Measurements from ENCODE around the gene GAB2.

Gene GAB2

DNA sequence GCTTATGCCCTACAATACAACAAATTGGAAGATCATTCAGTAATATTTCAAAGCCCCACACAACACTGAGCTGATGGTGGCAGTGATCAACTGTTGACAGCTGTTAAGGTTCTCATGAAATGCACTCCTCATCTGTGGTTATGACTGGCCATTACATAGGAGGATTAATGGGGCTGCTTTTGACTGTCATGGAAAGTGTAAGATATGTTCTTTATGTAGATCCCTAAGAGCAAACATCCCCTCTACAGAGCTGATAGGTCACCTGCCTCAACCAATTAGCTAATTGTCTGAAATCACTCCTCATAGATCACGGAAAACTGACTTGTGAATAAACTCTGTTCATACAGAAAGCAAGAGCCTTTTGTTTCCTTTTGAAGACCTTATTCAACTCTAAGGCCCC is 78.1 kb downstream of the GAB2 start:
- DNase-seq = no peak

DNA sequence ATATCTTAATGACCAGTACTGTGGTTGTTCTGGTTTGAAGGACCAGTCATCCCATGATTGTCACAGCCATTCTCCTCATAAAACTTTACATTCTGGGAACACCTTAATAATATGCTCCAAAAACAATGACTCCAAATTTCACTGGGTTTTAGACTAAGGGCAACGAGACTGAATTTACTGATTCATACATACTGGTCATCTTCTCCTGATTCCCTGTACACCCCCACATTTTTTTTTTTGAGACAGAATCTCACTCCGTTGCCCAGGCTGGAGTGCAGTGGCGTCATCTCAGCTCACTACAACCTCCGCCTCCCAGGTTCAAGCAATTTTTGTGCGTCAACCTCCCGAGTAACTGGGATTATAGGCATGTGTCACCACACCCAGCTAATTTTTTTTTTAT is 78.9 kb downstream of the GAB2 start:
- no peak for DNase-seq

DNA sequence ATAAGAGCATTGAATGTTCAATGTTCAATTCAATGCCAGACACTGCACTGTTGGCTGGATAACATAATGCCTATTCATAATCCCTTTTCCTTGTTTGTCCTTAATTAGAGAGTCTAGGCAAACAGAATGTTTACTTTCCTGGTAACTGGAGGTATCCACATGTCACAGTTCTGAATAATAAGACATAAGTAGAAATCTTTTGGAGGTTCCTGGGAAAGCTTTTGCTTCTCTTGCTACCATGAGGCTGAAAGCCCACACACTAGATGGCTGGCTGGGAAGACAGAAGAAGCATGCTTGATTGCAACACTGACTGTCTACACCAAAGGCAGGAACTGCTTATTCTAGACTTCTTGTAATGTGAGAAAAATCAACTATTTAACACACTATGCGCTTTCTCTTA is 79.5 kb downstream of the GAB2 start:
- DNase-seq = no peak

DNA sequence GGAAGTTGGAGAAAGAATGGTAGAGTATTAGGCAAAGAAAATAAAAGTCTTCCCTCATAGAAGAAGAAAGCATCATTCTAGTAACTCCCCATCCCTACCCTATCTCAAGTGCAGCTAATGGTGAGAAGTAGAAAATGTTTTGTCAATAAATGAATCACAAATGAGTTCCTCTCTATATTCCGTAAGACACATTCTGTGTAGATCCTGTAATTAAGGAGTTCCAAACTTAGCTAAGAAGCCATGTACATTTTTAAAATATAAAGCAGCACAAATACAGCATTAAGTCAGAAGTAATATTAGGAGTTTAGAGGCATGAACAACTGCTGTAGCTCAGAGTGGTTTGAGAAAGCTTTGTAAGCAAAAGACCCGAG is 80.1 kb downstream of the GAB2 start:
- DNase-seq = no peak

DNA sequence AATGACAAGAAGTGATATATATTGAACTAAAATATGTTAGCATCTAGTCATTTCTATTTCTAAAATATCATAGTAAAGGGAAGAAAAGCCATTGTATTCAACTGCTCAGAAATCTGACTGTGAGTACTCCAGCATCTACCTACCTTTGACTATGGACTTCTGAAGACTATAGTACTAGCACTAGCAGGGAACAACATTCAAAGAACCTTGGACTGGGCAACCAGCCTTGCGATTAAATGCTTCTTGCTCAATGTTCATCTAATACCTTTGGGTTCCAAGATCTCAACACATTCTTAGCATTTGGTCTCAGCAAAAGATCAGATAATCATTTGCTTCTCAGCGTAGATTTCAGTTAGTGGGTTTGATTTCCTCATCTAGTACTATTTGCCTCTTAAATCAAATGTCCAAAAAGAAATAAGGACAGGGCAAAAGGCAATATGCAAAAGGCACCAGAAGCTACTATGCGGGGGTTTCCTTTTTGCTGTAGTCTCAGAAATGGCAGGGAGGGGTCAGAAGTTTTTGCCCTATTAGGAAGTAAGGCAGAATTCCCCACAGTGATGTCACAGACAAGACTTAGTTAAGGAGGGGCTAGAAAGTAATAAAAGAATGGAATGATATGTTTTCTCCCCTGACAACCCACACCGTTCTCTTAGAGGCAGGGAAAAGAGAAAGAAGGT is 80.6 kb downstream of the GAB2 start:
- no peak for DNase-seq

DNA sequence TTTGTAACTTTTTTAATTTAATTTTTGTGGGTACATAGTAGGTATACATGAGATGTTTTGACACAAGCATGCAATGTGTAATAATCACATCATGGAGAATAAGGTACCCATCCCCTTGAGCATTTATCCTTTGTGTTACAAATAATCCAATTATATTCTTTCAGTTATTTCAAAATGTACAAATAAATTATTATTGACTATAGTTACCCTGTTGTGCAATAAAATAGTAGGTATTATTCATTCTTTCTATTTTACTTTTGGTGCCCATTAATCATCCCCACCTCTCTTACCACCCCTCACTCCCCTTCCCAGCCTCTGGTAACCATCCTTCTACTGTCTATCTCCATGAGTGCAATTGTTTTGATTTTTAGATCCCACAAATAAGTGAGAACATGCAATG is 83.5 kb downstream of the GAB2 start:
- DNase-seq = no peak

DNA sequence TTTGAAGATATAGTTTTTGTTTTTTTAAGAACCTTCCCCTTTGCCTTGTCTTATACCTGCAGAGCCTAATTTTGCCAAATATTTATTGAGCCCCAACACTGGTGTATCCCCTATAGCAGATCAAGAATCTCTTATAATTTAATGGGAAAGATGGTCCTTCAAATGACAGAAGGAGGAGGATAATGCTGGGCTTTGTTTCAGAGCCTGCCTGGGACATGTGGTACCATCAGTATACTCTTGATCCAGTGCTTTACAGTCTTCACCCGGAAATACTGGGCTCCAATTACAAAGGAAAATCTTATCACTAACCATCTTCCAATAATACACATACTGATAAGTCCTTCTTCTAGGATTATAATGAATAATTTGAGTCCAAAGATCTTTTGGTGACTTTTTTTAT is 84.7 kb downstream of the GAB2 start:
- no peak for DNase-seq

DNA sequence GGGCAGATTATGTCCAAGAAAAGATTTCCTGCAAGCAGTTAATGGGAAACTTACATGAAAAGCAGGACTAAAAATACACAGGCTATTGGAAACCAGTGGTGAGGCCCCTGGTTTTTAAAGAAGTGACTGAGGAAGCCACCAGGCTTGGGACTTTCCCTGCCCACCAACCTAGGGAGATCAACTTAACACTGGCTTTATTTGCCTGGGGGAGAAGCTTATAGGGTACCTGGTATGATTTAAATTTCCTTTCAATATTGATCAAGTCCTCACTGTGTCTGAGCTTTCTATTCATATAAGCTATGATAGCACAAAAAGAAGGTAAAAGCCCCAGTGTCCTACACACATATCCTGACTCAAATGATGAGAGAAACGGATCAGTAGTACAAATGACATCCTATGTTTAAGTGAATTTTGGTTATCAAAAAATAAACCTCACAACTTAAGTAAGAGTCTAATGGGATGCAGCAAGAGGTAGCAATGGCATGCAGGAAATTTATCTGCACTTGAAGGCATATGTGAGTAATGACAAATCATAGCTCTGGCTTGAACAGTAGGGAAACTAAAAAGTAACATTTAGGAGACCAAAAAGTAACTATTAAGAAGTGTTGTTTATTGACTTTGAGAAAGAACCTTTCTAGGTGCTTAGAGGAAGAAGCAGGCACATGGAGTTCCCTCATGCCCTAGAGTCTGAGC is 85.3 kb downstream of the GAB2 start:
- no peak for DNase-seq

DNA sequence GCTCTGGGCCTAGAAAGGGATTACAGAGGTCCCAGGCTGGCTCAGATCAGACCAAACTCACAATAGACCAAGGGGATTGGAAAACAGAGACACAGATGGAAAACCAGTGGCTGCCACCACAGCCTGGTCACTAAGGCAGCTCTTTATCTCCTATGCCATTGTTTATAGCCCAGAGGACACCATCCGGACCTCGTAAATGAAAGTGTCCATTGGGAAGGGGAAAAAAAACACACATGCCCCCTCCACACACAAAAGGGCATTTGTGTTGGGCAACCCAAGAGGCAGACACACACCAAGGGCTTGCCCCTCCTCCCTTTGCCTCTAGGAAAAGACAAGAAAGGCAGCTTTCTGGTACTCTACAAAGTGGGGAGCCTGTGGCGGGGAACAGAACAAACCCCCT is 85.9 kb downstream of the GAB2 start:
- DNase-seq = no peak

DNA sequence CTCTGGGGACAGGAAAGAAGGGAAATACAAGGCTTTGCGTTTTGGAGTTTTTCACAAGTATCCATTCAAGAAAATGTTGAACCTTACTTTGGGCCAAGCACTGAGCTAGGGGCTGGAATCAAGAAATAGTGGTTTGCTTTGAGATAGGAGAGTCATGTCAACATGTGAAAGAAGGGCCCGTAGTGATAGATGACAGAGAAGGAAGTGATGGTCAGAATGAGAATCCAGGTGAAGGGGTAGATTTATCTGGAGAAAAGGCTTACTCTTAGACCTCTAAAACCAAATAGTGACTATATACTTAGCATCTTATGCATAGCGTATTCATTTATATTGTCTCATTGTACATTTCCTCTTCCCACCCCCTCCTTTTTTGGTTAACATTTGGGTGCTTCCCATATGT is 87.3 kb downstream of the GAB2 start:
- DNase-seq = no peak

DNA sequence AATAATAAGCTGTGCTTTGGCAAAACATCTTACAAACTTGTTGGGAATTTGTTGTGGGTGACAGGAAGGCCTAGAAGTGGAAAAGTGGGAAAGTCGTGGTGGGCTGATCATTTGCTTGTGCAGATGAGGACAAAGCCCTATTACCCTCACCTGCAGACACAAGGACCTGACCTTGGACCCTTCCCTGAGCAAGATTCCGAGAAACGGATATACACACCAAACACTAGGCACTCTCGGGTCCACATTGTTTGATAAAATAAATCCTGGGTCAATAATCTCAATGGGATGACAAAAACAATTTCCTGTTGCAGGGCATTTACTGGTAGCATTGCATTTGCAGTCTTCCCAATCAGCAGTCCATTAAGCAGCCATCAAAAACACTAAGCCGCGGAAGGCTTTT is 89.7 kb downstream of the GAB2 start:
- DNase-seq = no peak

DNA sequence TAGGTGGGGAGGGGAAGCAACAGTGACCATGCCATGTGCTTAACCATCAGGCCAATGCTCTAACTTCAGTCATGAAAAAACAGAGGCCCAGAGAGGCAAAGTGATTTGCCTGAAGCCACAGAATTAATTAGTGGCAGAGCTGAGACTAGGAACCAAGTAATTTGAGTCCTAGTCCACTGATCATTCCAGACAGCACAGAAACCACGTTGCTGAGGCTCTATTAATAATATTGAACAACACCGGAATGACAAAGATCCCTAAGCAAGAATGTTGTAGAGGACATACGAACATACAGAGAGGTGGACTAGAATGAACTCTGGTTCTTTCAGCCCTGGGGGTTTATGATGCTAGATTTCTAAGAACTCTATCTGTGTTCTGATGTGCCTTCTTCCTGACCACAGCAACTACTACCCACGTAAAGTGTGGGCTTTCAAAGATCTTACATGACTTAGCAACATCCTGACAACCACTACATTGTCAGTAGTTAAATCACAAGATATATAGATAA is 92.3 kb downstream of the GAB2 start:
- DNase-seq = no peak

DNA sequence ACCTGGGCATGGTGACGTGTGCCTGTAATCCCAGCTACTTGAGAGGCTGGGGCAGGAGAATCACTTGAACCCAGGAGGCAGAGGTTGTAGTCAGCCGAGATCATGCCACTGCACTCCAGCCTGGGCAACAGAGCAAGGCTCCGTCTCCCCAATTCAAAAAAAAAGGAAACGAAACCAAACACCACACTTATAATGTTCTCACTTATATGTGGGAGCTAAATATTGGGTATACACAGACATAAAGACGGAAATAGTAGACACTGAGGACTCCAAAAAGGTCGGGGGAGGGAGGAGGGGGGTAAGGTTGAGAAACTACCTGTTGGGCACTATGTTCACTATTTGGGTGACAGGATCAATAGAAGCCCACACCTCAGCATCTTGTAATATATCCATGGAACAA is 94.3 kb downstream of the GAB2 start:
- DNase-seq = no peak

DNA sequence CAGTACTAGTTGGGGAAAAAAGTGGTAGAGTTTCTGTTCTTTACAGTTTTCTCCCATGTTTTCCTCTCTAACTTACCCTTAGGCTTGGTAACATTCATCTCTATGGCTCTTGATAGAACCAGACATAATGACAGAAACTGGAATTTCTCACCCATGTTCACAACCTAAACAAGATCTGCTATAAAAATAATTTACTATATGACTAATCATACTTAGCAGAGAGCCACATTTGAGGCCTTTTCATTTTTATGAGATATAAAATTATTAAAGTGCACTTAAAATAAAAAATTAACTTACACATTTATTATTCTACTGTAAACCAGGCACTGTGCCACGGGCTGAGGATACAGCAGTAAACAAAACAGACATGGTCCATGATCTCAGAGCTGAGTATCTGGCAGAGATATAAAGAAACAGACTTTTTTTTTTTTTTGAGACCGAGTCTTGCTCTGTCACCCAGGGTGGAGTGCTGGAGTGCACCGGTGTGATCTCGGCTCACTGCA is 98.1 kb downstream of the GAB2 start:
- DNase-seq = no peak

DNA sequence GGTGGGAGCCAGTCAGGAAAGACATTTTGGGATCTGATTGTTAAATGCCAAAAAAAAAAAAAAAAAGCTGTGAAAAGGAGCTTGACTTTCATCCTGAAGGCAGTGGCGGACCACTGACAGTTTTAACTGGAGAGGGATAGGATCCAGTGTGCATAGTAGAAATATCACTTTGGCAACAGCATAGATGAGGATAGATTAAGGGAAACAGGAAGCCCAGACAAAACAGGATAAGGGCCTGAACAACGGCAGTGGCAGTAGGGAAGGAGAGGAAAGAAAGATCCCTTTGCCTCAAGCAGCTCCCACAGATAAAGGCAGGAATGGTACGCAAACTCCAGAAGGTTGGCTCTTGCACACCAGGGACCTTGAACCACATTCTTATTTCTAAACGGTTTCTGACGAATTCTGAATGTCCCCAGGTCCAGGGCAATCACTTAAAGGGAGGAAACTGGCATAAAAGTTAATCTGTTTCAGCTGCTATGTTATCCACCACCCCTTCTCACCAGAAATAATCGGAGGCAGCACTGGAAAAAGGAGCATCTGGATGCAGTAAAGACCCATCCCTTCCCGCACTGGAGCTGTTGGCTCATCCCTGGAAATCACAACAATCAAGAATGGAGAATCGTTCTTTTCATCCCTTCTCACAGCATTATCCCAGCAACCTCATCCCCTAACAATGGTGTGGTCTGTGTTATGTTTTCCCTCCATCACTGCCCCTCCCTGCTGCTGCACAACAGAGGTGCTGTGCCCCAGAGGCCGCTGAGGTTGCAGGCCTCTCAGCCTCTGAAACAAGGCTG is 99.1 kb downstream of the GAB2 start:
- DNase-seq = no peak

DNA sequence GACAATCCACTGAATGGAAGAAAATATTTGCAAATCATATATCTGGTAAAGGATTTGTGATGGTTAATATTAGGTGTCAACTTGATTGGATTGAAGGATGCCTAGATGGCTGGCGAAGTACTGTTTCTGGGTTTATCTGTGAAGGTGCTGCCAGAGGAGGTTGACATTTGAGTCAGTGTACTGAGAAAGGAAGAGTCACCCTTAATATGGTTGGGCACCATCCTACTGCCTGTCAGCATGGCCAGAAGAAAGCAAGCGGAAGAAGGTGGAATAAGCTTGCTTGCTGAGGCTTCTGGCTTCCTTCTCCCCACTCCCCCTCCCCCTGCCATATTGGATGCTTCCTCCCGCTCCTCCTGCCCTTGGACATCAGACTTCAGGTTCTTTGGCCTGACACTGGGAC is 101.9 kb downstream of the GAB2 start:
- no peak for DNase-seq

DNA sequence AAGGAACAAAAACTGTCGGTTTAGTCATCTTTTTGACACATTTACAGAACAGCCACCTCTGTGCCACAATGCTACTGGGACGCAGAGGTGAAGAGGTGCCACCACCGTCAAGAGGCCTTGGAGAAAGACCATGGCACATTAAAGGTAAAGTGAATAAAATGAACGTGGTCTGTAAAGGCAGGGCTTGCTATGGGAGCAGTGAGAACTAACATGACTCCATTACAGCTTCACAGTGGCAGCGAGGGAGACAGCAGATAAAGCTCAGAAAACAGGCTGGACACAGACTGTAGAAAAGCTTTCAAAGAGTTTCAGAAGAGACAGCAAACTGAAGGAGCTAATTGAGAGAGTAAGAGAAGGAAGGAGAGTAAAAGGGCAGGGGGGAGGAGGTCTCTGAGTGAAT is 102.9 kb downstream of the GAB2 start:
- DNase-seq = no peak

DNA sequence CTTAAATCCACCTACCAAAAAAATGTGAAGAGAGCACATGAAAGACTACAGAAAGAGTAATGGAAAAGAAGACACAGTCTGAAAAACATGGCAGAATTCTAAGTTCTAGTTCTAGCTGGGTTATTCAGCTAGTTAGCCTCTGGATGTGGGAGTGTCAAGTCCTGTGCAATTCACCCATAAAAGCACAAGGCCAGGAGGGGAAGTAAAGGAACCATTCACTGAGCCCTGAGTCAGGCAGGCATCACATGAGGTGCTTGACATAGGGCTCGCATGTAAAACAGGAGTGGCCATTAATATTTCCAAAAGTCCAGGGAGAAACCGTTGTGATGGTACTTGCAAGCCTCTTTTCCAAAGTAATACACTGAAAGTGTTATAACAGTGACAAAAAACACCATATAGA is 103.7 kb downstream of the GAB2 start:
- DNase-seq = no peak

DNA sequence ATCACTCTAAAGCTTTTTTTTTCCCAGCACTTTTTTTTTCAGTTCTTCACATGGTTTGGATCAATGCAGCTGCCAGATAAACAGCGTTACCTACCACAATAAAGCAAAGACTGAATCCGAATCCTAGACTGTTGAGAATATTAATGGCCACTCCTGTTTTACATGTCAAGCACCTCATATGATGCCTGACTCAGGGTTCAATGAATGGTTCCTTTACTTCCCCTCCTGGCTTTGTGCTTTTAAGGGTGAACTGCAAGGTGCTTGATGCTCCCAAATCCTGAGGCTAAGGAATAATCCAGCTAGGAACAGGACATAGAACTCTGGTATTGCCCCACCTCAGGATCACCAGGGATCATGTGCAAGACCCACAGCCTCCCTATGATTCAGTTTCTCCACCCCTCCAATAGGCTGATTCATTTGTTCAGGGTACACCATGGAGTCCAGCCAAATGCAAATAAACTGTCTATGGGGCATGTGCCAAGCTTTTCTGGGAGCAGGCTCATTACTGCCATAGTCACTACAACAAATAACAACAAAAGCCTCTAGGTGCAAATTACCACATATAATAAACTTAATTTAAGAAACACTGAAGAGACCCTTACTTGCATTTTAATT is 104.3 kb downstream of the GAB2 start:
- DNase-seq = no peak

DNA sequence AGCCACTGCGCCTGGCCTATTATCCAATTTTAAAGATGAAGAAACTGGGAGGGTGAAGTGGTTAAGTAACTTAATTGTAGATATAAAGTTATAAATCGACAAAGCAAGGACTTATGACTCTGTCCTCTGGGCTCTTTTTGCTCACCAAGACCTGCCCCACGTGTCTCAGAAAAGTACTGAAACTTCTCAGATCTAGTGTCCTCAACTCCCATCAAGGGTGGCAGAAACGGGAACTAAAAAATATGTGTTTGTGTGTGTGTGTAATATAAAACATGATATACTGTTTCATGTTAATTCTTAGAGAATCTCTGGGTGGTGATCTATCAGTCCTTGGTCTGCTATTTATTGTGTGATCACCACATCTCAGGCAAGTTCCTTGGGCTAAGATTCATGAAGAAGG is 104.9 kb downstream of the GAB2 start:
- DNase-seq = no peak

DNA sequence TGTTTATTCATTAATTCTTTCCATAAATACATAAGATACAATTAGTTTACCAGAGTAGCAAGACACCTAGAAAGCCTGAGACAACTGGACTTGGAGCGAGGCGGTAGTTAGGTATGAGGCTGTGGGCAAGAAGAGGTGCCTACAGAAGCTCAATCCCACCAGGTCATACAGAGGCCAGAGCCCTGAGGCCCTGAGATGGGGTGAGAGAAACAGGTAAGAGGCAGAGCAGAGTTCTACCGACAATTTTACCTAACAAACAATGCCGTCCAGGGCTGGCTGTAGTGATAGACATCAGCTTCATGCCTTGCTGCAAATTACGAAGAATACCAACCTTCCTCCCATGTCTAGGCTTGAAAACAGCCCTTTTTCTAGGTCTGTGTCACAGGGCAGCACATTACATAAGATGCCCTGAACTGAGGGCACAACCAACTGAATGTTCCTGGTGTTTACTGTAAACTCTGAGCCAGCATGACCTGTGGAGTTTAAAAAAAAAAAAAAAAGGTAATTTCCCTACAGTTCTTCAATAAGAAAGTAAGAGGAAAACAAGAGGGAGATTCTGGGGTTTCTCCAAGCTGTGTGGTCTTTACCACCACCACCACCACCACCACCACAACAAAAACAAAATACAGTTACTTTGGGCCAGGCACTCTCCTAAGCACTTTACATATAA is 105.8 kb downstream of the GAB2 start:
- no peak for DNase-seq

DNA sequence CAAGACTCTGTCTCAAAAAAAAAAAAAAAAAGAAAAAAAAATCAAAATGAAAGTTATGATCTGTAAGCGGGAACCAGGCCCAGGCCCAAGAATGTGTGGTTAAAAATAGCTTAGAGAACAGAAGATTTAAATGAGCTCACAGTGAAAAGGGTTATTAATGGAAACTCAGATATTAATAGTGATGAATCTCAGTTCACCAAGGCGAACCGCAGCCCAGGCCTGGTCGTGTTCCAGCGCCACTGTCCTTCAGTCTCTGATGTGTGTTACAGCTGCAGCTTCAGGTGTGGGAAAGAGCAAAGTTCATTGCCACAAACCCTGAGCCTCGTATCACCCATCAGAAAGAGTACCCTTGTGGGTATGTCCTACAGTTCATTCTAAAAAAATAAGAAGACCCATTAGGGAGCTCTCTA is 107.1 kb downstream of the GAB2 start:
- peak; percentile 41 for DNase-seq

DNA sequence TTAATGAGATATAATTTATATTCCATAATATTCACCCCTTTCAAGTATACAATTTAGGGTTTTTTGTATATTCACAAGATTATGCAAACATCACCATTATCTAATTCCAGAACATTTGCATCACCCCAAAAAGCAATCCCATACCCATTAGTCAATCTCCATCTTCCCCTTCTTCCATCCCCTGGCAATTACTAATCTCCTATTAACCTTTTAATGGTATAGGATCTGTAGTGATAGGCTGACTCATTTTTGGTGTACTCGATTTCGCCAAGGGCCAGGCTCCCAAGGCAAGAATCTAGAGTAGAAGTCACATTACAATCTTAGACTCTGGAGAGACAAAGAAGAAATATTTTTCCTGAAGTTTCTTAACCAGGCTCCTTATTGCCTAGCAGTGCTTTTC is 113.4 kb downstream of the GAB2 start:
- no peak for DNase-seq
